Adrenal gland (tissue), 12 donors: ENCODE results near the gene SLC6A4. TPM values are rescaled to one million over a fixed set of nuclear protein-coding genes. Genes with fewer than 3 reads are reported as not detected.
A peak's percentile ranks its signal among the peaks of the same experiment; 100 is the strongest.

ENCODE experiments used
- DNase-seq, 7 donors: peaks; one replicate each; pipeline ENCODE4 v3.0.0-alpha.2; 2019 to 2020
- H3K27ac ChIP-seq, 5 donors: fragments of 200-600 bp; sonication (generic) in 4 of 5; 1 replicate in 3 of 5; 2 replicates in 2 of 5; pipeline versions ENCODE4 v1.5.1 to v1.8.0; 2016 to 2020; ENCODE audit warnings: mild to moderate bottlenecking in 1 of 5
- H3K27me3 ChIP-seq: fragments of 200-600 bp; 2 replicates; pipeline ENCODE4 v1.8.0; 2021
- H3K36me3 ChIP-seq, 2 donors: fragments of 200-600 bp; replicated peaks in 1 of 2; 1 replicate in 1 of 2; 2 replicates in 1 of 2; pipeline versions ENCODE4 v1.5.1 to v1.8.0; 2018 to 2022
- H3K4me1 ChIP-seq, 2 donors: fragments of 200-600 bp; replicated peaks in 1 of 2; 1 replicate in 1 of 2; 2 replicates in 1 of 2; pipeline versions ENCODE4 v1.5.1 to v1.8.0; 2018 to 2021
- H3K4me3 ChIP-seq, 4 donors: fragments of 200-600 bp; sonication (generic) in 3 of 4; one replicate each; pipeline ENCODE4 v1.5.1; 2016 to 2018
- H3K9me3 ChIP-seq, 3 donors: fragments of 200-600 bp; sonication (generic) in 1 of 3; replicated peaks in 1 of 3; 1 replicate in 2 of 3; 2 replicates in 1 of 3; pipeline versions ENCODE4 v1.5.1 to v1.8.0; 2016 to 2021
- CTCF ChIP-seq, 6 experiments: fragments of 450-650 bp in 4 of 6; fragments of 200-600 bp in 2 of 6; sonication (generic) in 1 of 6; IDR thresholded peaks; 1 replicate in 5 of 6; 2 replicates in 1 of 6; pipeline versions ENCODE4 v1.5.1 to v1.8.0; 2016 to 2021; ENCODE audit warnings: antibody characterized with exemption in 6 of 6, mild to moderate bottlenecking in 2 of 6, moderate library complexity in 1 of 6
- POLR2A ChIP-seq, 2 donors: fragments of 450-650 bp; IDR thresholded peaks; one replicate each; pipeline ENCODE4 v1.6.1; 2017; ENCODE audit warnings: antibody characterized with exemption in 2 of 2, mild to moderate bottlenecking in 2 of 2, moderate library complexity in 1 of 2
- WGBS, 4 donors: extraction: QIAGEN DNeasy Blood & Tissue Kit in 2 of 4; methylation state at CpG; one replicate each; pipeline versions ENCODE4 v1.1.5 to v1.1.7; 2013 to 2017; 5-methylcytosine and 5-hydroxymethylcytosine counted together
- intact Hi-C, 2 donors: fragments of 100-400 bp; cut with DNase I; formaldehyde crosslinking; loops; one replicate each; pipeline versions ENCODE4 v1.14.1 to v1.15.0; 2022 to 2023
- polyA plus RNA-seq, 3 donors: library from polyadenylated mRNA; stranded (reverse); fragments of 200-250 nt in 2 of 3; fragments of 350-450 nt in 1 of 3; fragmentation: Illumina TruSeq in 1 of 3; extraction: RNeasy Lipid Tissue Mini Kit (QIAGEN cat#74804) in 1 of 3; gene quantifications; one replicate each; pipeline ENCODE4 v1.2.3, GENCODE V29; 2013 to 2014
- total RNA-seq, 9 donors: library from RNA; depleted of rRNA in 4 of 9; stranded (reverse); fragments of >200 nt in 4 of 9; fragments of 120-200 nt in 1 of 9; fragmentation: NEBNext Ultra II Directional in 1 of 9; extraction: Animal tissue kit (Norgen Biotek cat#: 25700) in 1 of 9; gene quantifications; one replicate each; pipeline versions ENCODE4 v1.1.0 to v1.2.4, GENCODE V29; 2013 to 2023
- donor health status: healthy with polysubstance abuse.
- donor health status: Bipolar disorder and iron deficiency.
- donor health status: DM: yes; HTN: yes; CAD: no.
- donor health status: DM: no; HTN: no; CAD: no.
- donor health status: DM: no; HTN: no; CAD: no.
- donor health status: DM: yes; HTN: yes; CAD: no.

Gene SLC6A4
- total and polyA plus RNA-seq, 12 donors: 0.03 to 0.67 (median 0.17) TPM; not detected in 3

GRCh38 chr17:30274887-30275286, 39.4 kb upstream of the SLC6A4 start:
- H3K27ac ChIP-seq: no peak overlapping the region
- intact Hi-C loops: loop anchor here in 1 of 2 donors (5.0 kb wide), 1 partner anchor 153 kb away; no protein-coding TSS in a partner anchor
- WGBS, 4 donors: 84 to 98% (median 90%) methylated on average over 3 of the region's 3 CpGs
- DNase-seq: no peak
- no peaks in the 10 kb centered on the region for H3K27me3 ChIP-seq
- no peak overlapping the region for H3K4me3 ChIP-seq
- H3K36me3 ChIP-seq: peaks cover 0 to 43% of the 10 kb centered on the region in 2 donors
- H3K9me3 ChIP-seq: no peaks in the 10 kb centered on the region
- no peak for TF ChIP-seq POLR2A (IDR thresholded peaks at IDR 0.05)
- TF ChIP-seq CTCF (IDR thresholded peaks at IDR 0.05): no peak
- H3K4me1 ChIP-seq: peaks cover 5 to 20% of the 10 kb centered on the region in 2 donors

DNA sequence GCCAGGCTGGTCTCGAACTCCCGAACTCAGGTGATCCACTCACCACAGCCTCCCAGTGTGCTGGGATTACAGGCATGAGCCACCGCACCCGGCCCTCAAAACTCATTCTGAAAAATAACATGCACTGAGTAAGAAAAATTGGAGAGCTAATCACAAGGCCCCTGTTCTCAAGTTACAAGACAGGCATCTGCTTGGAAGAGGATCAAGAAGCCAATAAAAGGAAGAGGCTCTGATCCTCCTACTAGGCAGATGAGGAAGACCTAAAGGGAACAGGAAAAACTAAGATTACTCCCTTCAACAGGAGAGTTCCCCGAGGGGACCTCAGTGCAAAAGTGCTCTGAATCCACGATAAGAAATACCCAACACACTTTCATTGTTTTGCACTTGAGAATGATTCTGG, 37.9 kb upstream of the SLC6A4 start:
- DNase-seq: no peak
- H3K4me3 ChIP-seq: no peak overlapping the region
- H3K36me3 ChIP-seq: peaks cover 0 to 48% of the 10 kb centered on the region in 2 donors
- no peak for TF ChIP-seq CTCF (IDR thresholded peaks at IDR 0.05)
- TF ChIP-seq POLR2A (IDR thresholded peaks at IDR 0.05): no peak
- no peaks in the 10 kb centered on the region for H3K27me3 ChIP-seq
- H3K4me1 ChIP-seq: peaks cover 5 to 20% of the 10 kb centered on the region in 2 donors
- intact Hi-C loops: no loop called here
- no peaks in the 10 kb centered on the region for H3K9me3 ChIP-seq
- H3K27ac ChIP-seq: no peak overlapping the region
- WGBS, 4 donors: 81 to 89% (median 87%) methylated on average over 4 to 6 of the region's 6 CpGs

GRCh38 chr17:30271102-30271501, 35.6 kb upstream of the SLC6A4 start:
- WGBS, 4 donors: 42 to 73% (median 49%) methylated on average over 6 of the region's 6 CpGs
- intact Hi-C loops: no loop called here
- no peak for TF ChIP-seq CTCF (IDR thresholded peaks at IDR 0.05)
- TF ChIP-seq POLR2A (IDR thresholded peaks at IDR 0.05): no peak
- Histone ChIP-seq H3K4me3 (no peak overlapping the region), H3K9me3 (no peaks in the 10 kb centered on the region), H3K36me3 (peaks cover 0 to 48% of the 10 kb centered on the region in 2 donors), H3K27ac (peak overlapping the region in 2 of 5 donors; percentile 33 to 53), H3K27me3 (no peaks in the 10 kb centered on the region), H3K4me1 (peaks cover 5 to 20% of the 10 kb centered on the region in 2 donors)
- DNase-seq: peak; percentile 63 to 77 (median 74)

- H3K4me1 ChIP-seq: peaks cover 20 to 35% of the 10 kb centered on the region in 2 donors
- no peaks in the 10 kb centered on the region for H3K27me3 ChIP-seq
- DNase-seq: no peak
- no peaks in the 10 kb centered on the region for H3K9me3 ChIP-seq
- H3K36me3 ChIP-seq: peaks cover 0 to 35% of the 10 kb centered on the region in 2 donors
- H3K27ac ChIP-seq: no peak overlapping the region
- TF ChIP-seq CTCF (IDR thresholded peaks at IDR 0.05) (no peak), POLR2A (IDR thresholded peaks at IDR 0.05) (no peak)
- intact Hi-C loops: no loop called here
- 97 to 100% (median 98%) methylated on average over 2 of the region's 2 CpGs for WGBS, 4 donors
- no peak overlapping the region for H3K4me3 ChIP-seq
Measured at GRCh38 chr17:30267625-30268024, 32.1 kb upstream of the SLC6A4 start.
